ENCODE data around the gene UTS2.

Gene UTS2

GRCh38 chr1:7852804-7853683, at the start of gene UTS2:
Gene UTS2, minus strand, starts transcription at chr1:7853065. Its CDS starts 62 bp downstream, at chr1:7853003.
- no peak for FAIRE-seq

GRCh38 chr1:7899741-7900140, 46.9 kb upstream of the UTS2 start:
- no peak for FAIRE-seq

- no peak for FAIRE-seq
Measured at GRCh38 chr1:7898962-7899361, 46.1 kb upstream of the UTS2 start.

GRCh38 chr1:7896994-7897393, 44.1 kb upstream of the UTS2 start:
- no peak for FAIRE-seq

- FAIRE-seq, result no peak
Measured at GRCh38 chr1:7893529-7894180, 40.8 kb upstream of the UTS2 start.

GRCh38 chr1:7891804-7892203, 38.9 kb upstream of the UTS2 start:
- no peak for FAIRE-seq

GRCh38 chr1:7890853-7891252, 38.0 kb upstream of the UTS2 start:
- FAIRE-seq, result no peak

- no peak for FAIRE-seq
Measured at GRCh38 chr1:7888248-7889081, 35.6 kb upstream of the UTS2 start.

- no peak for FAIRE-seq
Measured at GRCh38 chr1:7886405-7886745, 33.5 kb upstream of the UTS2 start.

GRCh38 chr1:7885513-7886404, 32.9 kb upstream of the UTS2 start:
- FAIRE-seq, result no peak

- no peak for FAIRE-seq
Measured at GRCh38 chr1:7884757-7885156, 31.9 kb upstream of the UTS2 start.

- no peak for FAIRE-seq
Measured at GRCh38 chr1:7879228-7879627, 26.4 kb upstream of the UTS2 start.

GRCh38 chr1:7878027-7878426, 25.2 kb upstream of the UTS2 start:
- no peak for FAIRE-seq

GRCh38 chr1:7873801-7874795, 21.2 kb upstream of the UTS2 start:
- no peak for FAIRE-seq

- FAIRE-seq, result no peak
Measured at GRCh38 chr1:7871136-7871535, 18.3 kb upstream of the UTS2 start.

GRCh38 chr1:7869136-7869920, 16.5 kb upstream of the UTS2 start:
- FAIRE-seq, result no peak

GRCh38 chr1:7868070-7868780, 15.4 kb upstream of the UTS2 start:
- no peak for FAIRE-seq

- no peak for FAIRE-seq
Measured at GRCh38 chr1:7865978-7866377, 13.1 kb upstream of the UTS2 start.

GRCh38 chr1:7863756-7864328, 11.0 kb upstream of the UTS2 start:
- FAIRE-seq, result no peak

Measured in G401.6 (cell line).